Endothelial cell of umbilical vein (primary cell): Measurements from ENCODE around the gene TWIST2. TPM values are rescaled to one million over a fixed set of nuclear protein-coding genes. Genes with fewer than 3 reads are reported as not detected.

ENCODE experiments used
- BruUV-seq: library from RNA; stranded (reverse); fragments of 400-500 nt; replicated peaks from 2 replicates; lab custom pipeline; 2021; lab: Mats Ljungman, UMichigan
- CTCF ChIA-PET: fragments of 300-600, 350-600 bp; sonication (Branson Sonifier 250); formaldehyde crosslinking; loops from one replicate; lab custom pipeline; 2021; ENCODE audit warnings: antibody characterized with exemption, inconsistent platforms; lab: Charles Lee
- POLR2A ChIA-PET: fragments of 300-600, 350-600 bp; sonication (Branson Sonifier 250); formaldehyde crosslinking; loops from one replicate; lab custom pipeline; 2021; ENCODE audit warnings: antibody characterized with exemption, inconsistent platforms; lab: Charles Lee
- DNase-seq: peaks from one replicate; pipeline ENCODE4 v3.0.0-alpha.2; 2011; ENCODE audit warnings: low read depth, low spot score
- FAIRE-seq: peaks from 2 replicates; lab custom pipeline; 2011; peaks lifted over from hg19 to GRCh38; lab: Jason Lieb, UNC
- H2AFZ ChIP-seq: 2 replicates; pipeline ENCODE4 v1.6.0; 2012; ENCODE audit warnings: low read depth, low read length, control low read depth, inconsistent platforms
- H3K27ac ChIP-seq: 2 replicates; pipeline ENCODE4 v1.5.1; 2011; ENCODE audit warnings: low read depth, mild to moderate bottlenecking, control low read depth, low read length, moderate library complexity; ENCODE audit not compliant: insufficient read depth
- H3K27me3 ChIP-seq, 2 experiments: 2 replicates each; pipeline versions ENCODE4 v1.6.0 to v1.6.1; 2011; ENCODE audit warnings: low read length in 2 of 2, mixed read lengths in 1 of 2; ENCODE audit not compliant: control insufficient read depth in 2 of 2, insufficient read depth in 2 of 2
- H3K36me3 ChIP-seq, 2 experiments: 2 replicates in 1 of 2; 3 replicates in 1 of 2; pipeline ENCODE4 v1.5.1; 2011; ENCODE audit warnings: low read length in 2 of 2, mild to moderate bottlenecking in 1 of 2, moderate library complexity in 1 of 2; ENCODE audit not compliant: control insufficient read depth in 2 of 2, insufficient read depth in 2 of 2; ENCODE audit errors: extremely low read depth in 1 of 2
- H3K4me1 ChIP-seq: 3 replicates; pipeline ENCODE4 v1.5.1; 2011; ENCODE audit warnings: mild to moderate bottlenecking, low read length; ENCODE audit not compliant: control insufficient read depth, insufficient read depth; ENCODE audit errors: extremely low read depth
- H3K4me2 ChIP-seq: 2 replicates; pipeline ENCODE4 v1.6.1; 2011; ENCODE audit warnings: low read length, control low read depth, mixed read lengths; ENCODE audit not compliant: insufficient read depth
- H3K4me3 ChIP-seq, 3 experiments: fragments of 200-600 bp in 1 of 3; sonication (generic), shearing (Covaris generic) in 1 of 3; replicated peaks in 1 of 3; 2 replicates each; pipeline ENCODE4 v1.5.1; 2011 to 2016; ENCODE audit warnings: control low read depth in 3 of 3, low read length in 3 of 3, mild to moderate bottlenecking in 2 of 3, inconsistent platforms in 1 of 3, low read depth in 1 of 3, moderate library complexity in 1 of 3; ENCODE audit not compliant: insufficient read depth in 1 of 3
- H3K79me2 ChIP-seq: 2 replicates; pipeline ENCODE4 v1.6.0; 2012; ENCODE audit warnings: low read length, inconsistent platforms; ENCODE audit not compliant: control insufficient read depth, insufficient read depth
- H3K9ac ChIP-seq: replicated peaks from 2 replicates; pipeline ENCODE3; 2011; ENCODE audit warnings: low read length, control low read depth; ENCODE audit not compliant: insufficient read depth; ENCODE audit errors: extremely low read depth
- H3K9me1 ChIP-seq: replicated peaks from 3 replicates; pipeline ENCODE4 v1.6.0; 2011; ENCODE audit warnings: mild to moderate bottlenecking, low read length; ENCODE audit not compliant: control insufficient read depth, insufficient read depth; ENCODE audit errors: extremely low read depth
- H3K9me3 ChIP-seq: replicated peaks from 2 replicates; pipeline ENCODE4 v1.5.1; 2012; ENCODE audit warnings: low read length, inconsistent platforms; ENCODE audit not compliant: control insufficient read depth, insufficient read depth
- H4K20me1 ChIP-seq: replicated peaks from 2 replicates; pipeline ENCODE3; 2011; ENCODE audit warnings: mild to moderate bottlenecking, low read length; ENCODE audit not compliant: control insufficient read depth, insufficient read depth; ENCODE audit errors: extremely low read depth
- CTCF ChIP-seq, 2 donors: IDR thresholded peaks; 1 replicate in 1 of 2; 2 replicates in 1 of 2; pipeline ENCODE4 v1.5.1; 2011; ENCODE audit warnings: low read length in 2 of 2, mild to moderate bottlenecking in 2 of 2, moderate library complexity in 2 of 2, control low read depth in 1 of 2, inconsistent platforms in 1 of 2, low read depth in 1 of 2; ENCODE audit not compliant: insufficient read depth in 1 of 2; ENCODE audit errors: extremely low read depth in 1 of 2
- EZH2 ChIP-seq: IDR thresholded peaks from 2 replicates; pipeline ENCODE4 v1.6.1; 2012; ENCODE audit warnings: borderline replicate concordance, low read depth, mild to moderate bottlenecking, moderate library complexity, low read length, inconsistent platforms; ENCODE audit not compliant: severe bottlenecking
- FOS ChIP-seq: IDR thresholded peaks from 2 replicates; pipeline ENCODE4 v1.6.1; 2011; ENCODE audit warnings: mild to moderate bottlenecking, low read length, moderate library complexity, borderline replicate concordance; ENCODE audit not compliant: insufficient read depth
- GATA2 ChIP-seq: IDR thresholded peaks from 2 replicates; pipeline ENCODE4 v1.7.0; 2011; ENCODE audit warnings: low read depth, mild to moderate bottlenecking, moderate library complexity, mixed read lengths, low read length; ENCODE audit not compliant: insufficient read length, insufficient read depth
- JUN ChIP-seq: IDR thresholded peaks from 2 replicates; pipeline ENCODE4 v1.6.1; 2011; ENCODE audit warnings: borderline replicate concordance, low read depth; ENCODE audit not compliant: insufficient read length, insufficient read depth
- MAX ChIP-seq: IDR thresholded peaks from 2 replicates; pipeline ENCODE4 v1.6.1; 2011; ENCODE audit not compliant: insufficient read depth, insufficient read length
- MYC ChIP-seq: IDR thresholded peaks from one replicate; pipeline ENCODE4 v1.6.1; 2011; ENCODE audit warnings: mild to moderate bottlenecking, low read depth, low read length
- POLR2A ChIP-seq: IDR thresholded peaks from 2 replicates; pipeline ENCODE4 v1.6.1; 2012; ENCODE audit warnings: low read depth, mild to moderate bottlenecking, control low read depth, low read length
- POLR2AphosphoS5 ChIP-seq: IDR thresholded peaks from 2 replicates; pipeline ENCODE4 v1.6.1; 2012; ENCODE audit warnings: low read depth, mild to moderate bottlenecking, control low read depth, low read length, moderate library complexity; ENCODE audit not compliant: insufficient read depth
- dilution Hi-C: fragments of 300-500 bp; cut with MboI; formaldehyde crosslinking; loops from one replicate; pipeline ENCODE4 v1.15.0; 2019; ENCODE audit warnings: low sequenced_read_pairs; ENCODE audit not compliant: extremely low pct_ligation_motif_present
- intact Hi-C: fragments of 100-400 bp; cut with micrococcal nuclease; formaldehyde crosslinking; loops from one replicate; pipeline ENCODE4 v1.10.0; 2022
- polyA plus RNA-seq, 4 experiments: library from polyadenylated mRNA; depleted of rRNA in 3 of 4; stranded (reverse) in 3 of 4; unstranded in 1 of 4; fragments of >200 nt; gene quantifications; 2 replicates each; pipeline versions ENCODE4 v1.2.1 to v1.2.3, GENCODE V29; 2011 to 2012; ENCODE audit warnings: missing spikeins in 1 of 4
- total RNA-seq: library from RNA; stranded (reverse); gene quantifications from 2 replicates; pipeline ENCODE4 v1.2.3, GENCODE V29; 2021

Gene TWIST2
- total and polyA plus RNA-seq, 2 donors (not counting 3 experiments of a cell fraction or from before 2014, with no cell fraction given): 2.3 to 3.4 TPM

DNA sequence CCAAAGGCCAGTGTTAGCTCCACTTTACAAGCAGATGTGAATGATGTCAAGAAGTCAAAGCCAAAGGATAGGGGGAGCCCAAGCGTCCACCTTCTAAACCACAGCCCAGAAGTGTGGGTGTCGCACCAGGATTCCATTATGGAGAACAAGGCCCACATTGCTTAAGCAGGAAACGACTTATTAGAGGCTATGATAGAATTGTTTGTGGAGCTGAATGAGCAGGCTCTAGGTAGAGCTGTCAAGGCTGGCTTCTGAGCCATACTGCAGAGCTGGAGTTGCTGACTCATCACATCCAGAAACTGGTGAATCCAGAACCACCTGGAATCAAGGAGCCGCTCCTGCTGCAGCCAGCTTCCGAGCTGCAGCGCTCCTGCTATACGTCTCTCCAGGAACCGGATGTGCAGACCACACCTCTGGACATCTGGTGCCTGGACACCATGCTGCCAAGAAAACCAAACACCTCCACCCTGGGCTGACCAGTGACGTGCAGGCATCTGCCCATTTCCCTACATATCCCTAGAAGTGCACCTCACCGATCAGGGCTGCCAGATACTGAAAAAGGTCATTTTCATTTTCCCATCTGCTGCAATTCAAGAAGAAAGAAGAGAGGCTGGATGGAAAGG is 6.2 kb upstream of the TWIST2 start:
- H3K4me1 ChIP-seq: no peaks in the 10 kb centered on the region
- H4K20me1 ChIP-seq: no peaks in the 10 kb centered on the region
- H3K79me2 ChIP-seq: no peaks in the 10 kb centered on the region
- TF ChIP-seq POLR2A (no peak), JUN (no peak)
- intact Hi-C loops (no loop called here), dilution Hi-C loops (no loop called here)
- no peak overlapping the region for H3K9ac ChIP-seq
- no peak for FAIRE-seq
- H2AFZ ChIP-seq: no peak overlapping the region
- no peak for DNase-seq
- H3K27ac ChIP-seq: no peak overlapping the region
- ChIA-PET CTCF (interaction anchor here (1.4 to 1.9 kb wide), 3 partner anchors 9 to 104 kb away, joined by 3 to 11 read pairs (median 5); no protein-coding TSS in a partner anchor), POLR2A (no interaction called here)
- H3K36me3 ChIP-seq: no peaks in the 10 kb centered on the region
- no peak overlapping the region for H3K4me2 ChIP-seq
- H3K9me1 ChIP-seq: no peaks in the 10 kb centered on the region
- peaks cover 13 to 17% of the 10 kb centered on the region in 2 experiments for H3K27me3 ChIP-seq
- no peaks in the 10 kb centered on the region for H3K9me3 ChIP-seq
- no TSS peak for BruUV-seq
- H3K4me3 ChIP-seq: no peak overlapping the region

DNA sequence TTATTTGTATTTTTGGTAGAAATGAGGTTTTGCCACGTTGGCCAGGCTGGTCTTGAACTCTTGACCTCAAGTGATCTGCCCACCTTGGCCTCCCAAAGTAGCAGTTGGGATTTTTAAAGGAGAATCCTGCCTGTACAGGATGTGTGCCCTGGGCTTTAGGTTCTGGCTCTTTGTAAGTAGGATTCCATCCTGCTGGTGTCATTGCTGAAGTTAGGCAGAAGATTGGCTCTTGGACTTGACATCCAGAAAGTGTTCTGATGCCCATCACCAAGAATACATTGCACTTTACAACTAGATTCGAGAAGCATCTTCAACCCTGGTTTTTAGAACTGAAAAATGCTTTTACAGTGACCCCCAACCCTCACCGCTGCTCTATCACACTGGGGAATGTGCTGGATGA is 4.4 kb upstream of the TWIST2 start:
- CTCF ChIA-PET: no interaction called here
- Histone ChIP-seq H3K9me3 (no peaks in the 10 kb centered on the region), H3K27ac (no peak overlapping the region), H3K4me1 (peaks cover 4% of the 10 kb centered on the region), H4K20me1 (no peaks in the 10 kb centered on the region), H3K79me2 (no peaks in the 10 kb centered on the region), H3K4me2 (no peak overlapping the region), H2AFZ (no peak overlapping the region), H3K36me3 (no peaks in the 10 kb centered on the region), H3K4me3 (no peak overlapping the region), H3K27me3 (peaks cover 16 to 23% of the 10 kb centered on the region in 2 experiments), H3K9ac (no peak overlapping the region), H3K9me1 (no peaks in the 10 kb centered on the region)
- POLR2A ChIA-PET: no interaction called here
- no peak for TF ChIP-seq EZH2
- TF ChIP-seq JUN: no peak
- no peak for TF ChIP-seq MYC
- TF ChIP-seq CTCF (IDR thresholded peaks at IDR 0.05; ENCODE audit: extremely low read depth in 1 of 2, insufficient read depth in 1 of 2, low read depth in 1 of 2, low read length in 2 of 2): no peak
- no peak for TF ChIP-seq MAX
- TF ChIP-seq FOS: no peak
- TF ChIP-seq POLR2AphosphoS5: no peak
- no peak for TF ChIP-seq GATA2
- TF ChIP-seq POLR2A: no peak
- BruUV-seq: no TSS peak
- DNase-seq (no peak), FAIRE-seq (no peak)
- intact Hi-C loops (no loop called here), dilution Hi-C loops (no loop called here)
